SK-N-SH treated with all-trans-retinoic acid at 6 μM for 48 hours (cell line): Measurements from ENCODE around the gene GREM2.
A peak's percentile ranks its signal among the peaks of the same experiment; 100 is the strongest.

ENCODE experiments used
- ATAC-seq: fragments of 200-7000 bp; cut with Tn5 transposase; 3 replicates; pipeline ENCODE4 v1.9.1; 2020; ENCODE audit warnings: mild to moderate bottlenecking, moderate library complexity
- ARNTL ChIP-seq: fragments of 450-650 bp; formaldehyde crosslinking; IDR thresholded peaks from 2 replicates; pipeline ENCODE4 v1.5.0; 2020; ENCODE audit warnings: low read depth, mild to moderate bottlenecking, moderate library complexity, borderline replicate concordance
- BACH2 ChIP-seq: fragments of 250-450 bp; sonication (Bioruptor Pico); IDR thresholded peaks from 2 replicates; pipeline ENCODE4 v1.9.0; 2021; ENCODE audit warnings: mild to moderate bottlenecking, borderline replicate concordance
- CSDC2 ChIP-seq: fragments of 250-450 bp; sonication (Bioruptor Pico); IDR thresholded peaks from 2 replicates; pipeline ENCODE4 v1.5.0; 2020; ENCODE audit warnings: mild to moderate bottlenecking, moderate library complexity
- ESRRG ChIP-seq: fragments of 250-450 bp; sonication (Bioruptor Pico); IDR thresholded peaks from 2 replicates; pipeline ENCODE4 v1.6.1; 2021; ENCODE audit warnings: mild to moderate bottlenecking
- ISL1 ChIP-seq: fragments of 250-450 bp; sonication (Bioruptor Pico); IDR thresholded peaks from 2 replicates; pipeline ENCODE4 v2.1.2; 2022; ENCODE audit warnings: mild to moderate bottlenecking, moderate library complexity
- PPARA ChIP-seq: fragments of 250-450 bp; sonication (Bioruptor Pico); IDR thresholded peaks from 2 replicates; pipeline ENCODE4 v1.5.0; 2020; ENCODE audit warnings: mild to moderate bottlenecking, borderline replicate concordance
- RARB ChIP-seq: fragments of 250-450 bp; sonication (Bioruptor Pico); IDR thresholded peaks from 2 replicates; pipeline ENCODE4 v1.8.0; 2021; ENCODE audit warnings: mild to moderate bottlenecking, moderate library complexity
- TCF4 ChIP-seq: fragments of 250-450 bp; sonication (Bioruptor Pico); IDR thresholded peaks from 2 replicates; pipeline ENCODE4 v1.8.0; 2021; ENCODE audit warnings: mild to moderate bottlenecking, moderate library complexity, borderline replicate concordance
- TOX ChIP-seq: fragments of 250-450 bp; sonication (Bioruptor Pico); IDR thresholded peaks from 2 replicates; pipeline ENCODE4 v1.8.0; 2021; ENCODE audit warnings: mild to moderate bottlenecking, moderate library complexity, borderline replicate concordance
- ZC3H10 ChIP-seq: fragments of 250-450 bp; sonication (Bioruptor Pico); IDR thresholded peaks from 2 replicates; pipeline ENCODE4 v1.5.1; 2021; ENCODE audit warnings: mild to moderate bottlenecking, moderate library complexity
- ZFP3 ChIP-seq: fragments of 250-450 bp; sonication (Bioruptor Pico); IDR thresholded peaks from 2 replicates; pipeline ENCODE4 v1.5.0; 2020; ENCODE audit warnings: mild to moderate bottlenecking, moderate library complexity
- ZFP30 ChIP-seq: fragments of 450-650 bp; formaldehyde crosslinking; IDR thresholded peaks from 2 replicates; pipeline ENCODE4 v1.5.0; 2022; ENCODE audit warnings: mild to moderate bottlenecking, moderate library complexity
- ZNF565 ChIP-seq: fragments of 450-650 bp; formaldehyde crosslinking; conservative IDR thresholded peaks from 2 replicates; pipeline ENCODE4 v1.5.0; 2020; ENCODE audit warnings: low read depth, mild to moderate bottlenecking, moderate library complexity
- ZNF8 ChIP-seq: fragments of 450-650 bp; formaldehyde crosslinking; IDR thresholded peaks from 2 replicates; pipeline ENCODE4 v1.5.0; 2020; ENCODE audit warnings: mild to moderate bottlenecking, moderate library complexity
- TF ChIP-seq, protein P1 (sequence below): fragments of 250-450 bp; sonication (Bioruptor Pico); IDR thresholded peaks from 2 replicates; pipeline ENCODE4 v1.5.0; 2020; ENCODE audit warnings: mild to moderate bottlenecking, moderate library complexity
- TF ChIP-seq, protein P2 (sequence below): fragments of 250-450 bp; sonication (Bioruptor Pico); IDR thresholded peaks from 2 replicates; pipeline ENCODE4 v1.5.1; 2020; ENCODE audit warnings: low read depth, mild to moderate bottlenecking, moderate library complexity
- TF ChIP-seq, protein P3 (sequence below): fragments of 250-450 bp; sonication (Bioruptor Pico); IDR thresholded peaks from 2 replicates; pipeline ENCODE4 v1.8.0; 2021; ENCODE audit warnings: low read depth, mild to moderate bottlenecking, moderate library complexity, borderline replicate concordance
- TF ChIP-seq, protein P4 (sequence below): fragments of 250-450 bp; sonication (Bioruptor Pico); IDR thresholded peaks from 2 replicates; pipeline ENCODE4 v1.8.0; 2020; ENCODE audit warnings: mild to moderate bottlenecking, moderate library complexity, borderline replicate concordance

GREM2 gene

DNA sequence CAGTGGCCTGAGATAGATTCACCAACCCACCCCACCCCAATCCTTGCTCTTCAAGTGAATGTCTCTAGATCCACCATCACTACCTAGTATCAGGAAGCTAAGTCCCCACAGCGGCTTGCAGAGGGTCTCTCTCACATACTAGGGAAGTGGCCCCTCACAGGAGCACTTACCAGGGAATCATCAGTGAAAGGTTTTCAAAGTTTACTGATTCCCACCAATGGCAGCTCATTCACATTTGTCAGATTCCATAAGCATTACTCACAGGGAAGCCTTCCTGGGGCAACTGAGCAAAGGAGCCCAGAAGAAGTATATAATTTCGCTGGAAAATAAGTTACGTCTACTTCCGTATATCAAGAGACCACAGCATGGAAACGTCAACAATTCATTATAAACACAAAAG, 120.8 kb downstream of the GREM2 start:
- ATAC-seq: peak; percentile 19
- no peak for TF ChIP-seq RARB (CRISPR knock-in tag)
- TF ChIP-seq, protein P1, sequence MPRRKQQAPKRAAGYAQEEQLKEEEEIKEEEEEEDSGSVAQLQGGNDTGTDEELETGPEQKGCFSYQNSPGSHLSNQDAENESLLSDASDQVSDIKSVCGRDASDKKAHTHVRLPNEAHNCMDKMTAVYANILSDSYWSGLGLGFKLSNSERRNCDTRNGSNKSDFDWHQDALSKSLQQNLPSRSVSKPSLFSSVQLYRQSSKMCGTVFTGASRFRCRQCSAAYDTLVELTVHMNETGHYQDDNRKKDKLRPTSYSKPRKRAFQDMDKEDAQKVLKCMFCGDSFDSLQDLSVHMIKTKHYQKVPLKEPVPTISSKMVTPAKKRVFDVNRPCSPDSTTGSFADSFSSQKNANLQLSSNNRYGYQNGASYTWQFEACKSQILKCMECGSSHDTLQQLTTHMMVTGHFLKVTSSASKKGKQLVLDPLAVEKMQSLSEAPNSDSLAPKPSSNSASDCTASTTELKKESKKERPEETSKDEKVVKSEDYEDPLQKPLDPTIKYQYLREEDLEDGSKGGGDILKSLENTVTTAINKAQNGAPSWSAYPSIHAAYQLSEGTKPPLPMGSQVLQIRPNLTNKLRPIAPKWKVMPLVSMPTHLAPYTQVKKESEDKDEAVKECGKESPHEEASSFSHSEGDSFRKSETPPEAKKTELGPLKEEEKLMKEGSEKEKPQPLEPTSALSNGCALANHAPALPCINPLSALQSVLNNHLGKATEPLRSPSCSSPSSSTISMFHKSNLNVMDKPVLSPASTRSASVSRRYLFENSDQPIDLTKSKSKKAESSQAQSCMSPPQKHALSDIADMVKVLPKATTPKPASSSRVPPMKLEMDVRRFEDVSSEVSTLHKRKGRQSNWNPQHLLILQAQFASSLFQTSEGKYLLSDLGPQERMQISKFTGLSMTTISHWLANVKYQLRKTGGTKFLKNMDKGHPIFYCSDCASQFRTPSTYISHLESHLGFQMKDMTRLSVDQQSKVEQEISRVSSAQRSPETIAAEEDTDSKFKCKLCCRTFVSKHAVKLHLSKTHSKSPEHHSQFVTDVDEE (CRISPR knock-in tag): no peak
- TF ChIP-seq TOX (CRISPR knock-in tag): no peak
- no peak for TF ChIP-seq ZNF8
- no peak for TF ChIP-seq ARNTL
- no peak for TF ChIP-seq ZFP3
- TF ChIP-seq, protein P2, sequence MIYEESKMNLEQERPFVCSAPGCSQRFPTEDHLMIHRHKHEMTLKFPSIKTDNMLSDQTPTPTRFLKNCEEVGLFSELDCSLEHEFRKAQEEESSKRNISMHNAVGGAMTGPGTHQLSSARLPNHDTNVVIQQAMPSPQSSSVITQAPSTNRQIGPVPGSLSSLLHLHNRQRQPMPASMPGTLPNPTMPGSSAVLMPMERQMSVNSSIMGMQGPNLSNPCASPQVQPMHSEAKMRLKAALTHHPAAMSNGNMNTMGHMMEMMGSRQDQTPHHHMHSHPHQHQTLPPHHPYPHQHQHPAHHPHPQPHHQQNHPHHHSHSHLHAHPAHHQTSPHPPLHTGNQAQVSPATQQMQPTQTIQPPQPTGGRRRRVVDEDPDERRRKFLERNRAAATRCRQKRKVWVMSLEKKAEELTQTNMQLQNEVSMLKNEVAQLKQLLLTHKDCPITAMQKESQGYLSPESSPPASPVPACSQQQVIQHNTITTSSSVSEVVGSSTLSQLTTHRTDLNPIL (CRISPR knock-in tag): no peak
- TF ChIP-seq ISL1: no peak

DNA sequence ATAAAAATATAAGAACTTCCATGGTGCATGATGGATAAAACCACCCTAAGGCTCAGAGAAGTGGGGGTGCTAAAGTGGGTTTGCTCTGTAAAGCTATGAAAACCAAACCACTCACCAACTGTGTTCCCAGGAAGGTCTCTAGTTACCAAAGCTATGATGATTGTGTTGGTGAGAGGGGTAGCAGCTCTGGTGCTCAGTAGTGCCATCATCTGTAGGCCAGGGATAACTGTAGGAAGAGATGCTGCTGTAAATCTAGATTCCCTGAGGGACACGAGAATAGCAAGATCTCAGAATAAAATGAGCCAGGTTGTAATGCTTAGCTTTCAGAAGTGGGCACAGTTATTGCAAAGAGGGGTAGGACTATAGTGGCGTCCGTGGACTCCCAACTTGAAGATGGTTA, 124.5 kb downstream of the GREM2 start:
- ATAC-seq: no peak; the same call in 2 of the 3 replicates
- TF ChIP-seq CSDC2 (CRISPR knock-in tag): no peak

DNA sequence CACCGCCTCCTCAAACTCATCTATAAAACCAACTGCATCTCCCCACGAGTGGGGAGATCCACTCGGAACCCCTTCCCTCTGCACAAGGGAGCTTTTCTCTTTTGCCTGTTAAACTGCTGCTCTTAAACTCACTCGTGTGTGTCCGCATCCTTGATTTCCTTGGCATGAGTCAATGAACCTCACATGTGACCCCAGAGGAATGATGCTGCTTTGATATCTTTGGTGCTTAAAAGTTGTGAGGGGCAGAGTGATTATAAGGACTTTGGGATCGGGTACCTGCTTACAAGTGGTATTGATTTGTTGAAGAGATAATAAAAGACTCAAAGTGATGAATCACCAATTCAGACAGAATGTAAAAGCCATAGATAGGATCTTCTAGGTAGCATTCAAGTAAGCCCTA, 125.3 kb downstream of the GREM2 start:
- no peak for ATAC-seq
- TF ChIP-seq, protein P3, sequence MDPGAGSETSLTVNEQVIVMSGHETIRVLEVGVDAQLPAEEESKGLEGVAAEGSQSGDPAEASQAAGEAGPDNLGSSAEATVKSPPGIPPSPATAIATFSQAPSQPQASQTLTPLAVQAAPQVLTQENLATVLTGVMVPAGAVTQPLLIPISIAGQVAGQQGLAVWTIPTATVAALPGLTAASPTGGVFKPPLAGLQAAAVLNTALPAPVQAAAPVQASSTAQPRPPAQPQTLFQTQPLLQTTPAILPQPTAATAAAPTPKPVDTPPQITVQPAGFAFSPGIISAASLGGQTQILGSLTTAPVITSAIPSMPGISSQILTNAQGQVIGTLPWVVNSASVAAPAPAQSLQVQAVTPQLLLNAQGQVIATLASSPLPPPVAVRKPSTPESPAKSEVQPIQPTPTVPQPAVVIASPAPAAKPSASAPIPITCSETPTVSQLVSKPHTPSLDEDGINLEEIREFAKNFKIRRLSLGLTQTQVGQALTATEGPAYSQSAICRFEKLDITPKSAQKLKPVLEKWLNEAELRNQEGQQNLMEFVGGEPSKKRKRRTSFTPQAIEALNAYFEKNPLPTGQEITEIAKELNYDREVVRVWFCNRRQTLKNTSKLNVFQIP (CRISPR knock-in tag): no peak
- TF ChIP-seq TCF4 (CRISPR knock-in tag) (no peak), ZC3H10 (CRISPR knock-in tag) (no peak), BACH2 (CRISPR knock-in tag) (no peak)
- TF ChIP-seq, protein P1 (CRISPR knock-in tag): no peak

DNA sequence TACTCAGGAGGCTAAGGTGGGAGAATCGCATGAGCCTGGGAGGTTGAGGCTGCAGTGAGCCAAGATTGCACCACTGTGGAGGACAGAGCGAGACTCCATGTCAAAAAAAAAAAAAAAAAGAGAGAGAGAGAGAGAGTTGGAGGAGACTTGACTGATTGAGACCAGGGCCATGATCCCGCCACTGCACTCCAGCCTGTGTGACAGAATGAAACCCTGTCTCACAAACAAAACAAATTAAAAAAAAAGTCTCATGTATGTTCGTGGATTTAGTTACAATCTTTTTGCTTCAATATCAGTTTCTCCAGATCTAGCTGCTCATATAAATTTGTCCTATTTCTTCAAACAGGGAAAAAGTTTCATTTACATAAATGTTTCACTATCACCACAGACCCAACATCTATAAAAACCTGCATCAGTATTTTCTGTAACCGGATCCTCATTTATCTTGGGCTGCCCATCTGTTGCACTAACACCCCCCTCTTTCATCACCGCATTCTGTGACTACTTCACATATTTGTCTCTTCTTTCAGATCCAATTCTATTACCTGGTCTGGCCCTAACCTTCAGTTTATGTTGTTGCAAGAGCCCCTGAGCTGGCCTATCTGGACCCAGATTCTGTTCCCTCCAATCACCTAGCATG, 127.0 kb downstream of the GREM2 start:
- no peak for ATAC-seq
- TF ChIP-seq, protein P4, sequence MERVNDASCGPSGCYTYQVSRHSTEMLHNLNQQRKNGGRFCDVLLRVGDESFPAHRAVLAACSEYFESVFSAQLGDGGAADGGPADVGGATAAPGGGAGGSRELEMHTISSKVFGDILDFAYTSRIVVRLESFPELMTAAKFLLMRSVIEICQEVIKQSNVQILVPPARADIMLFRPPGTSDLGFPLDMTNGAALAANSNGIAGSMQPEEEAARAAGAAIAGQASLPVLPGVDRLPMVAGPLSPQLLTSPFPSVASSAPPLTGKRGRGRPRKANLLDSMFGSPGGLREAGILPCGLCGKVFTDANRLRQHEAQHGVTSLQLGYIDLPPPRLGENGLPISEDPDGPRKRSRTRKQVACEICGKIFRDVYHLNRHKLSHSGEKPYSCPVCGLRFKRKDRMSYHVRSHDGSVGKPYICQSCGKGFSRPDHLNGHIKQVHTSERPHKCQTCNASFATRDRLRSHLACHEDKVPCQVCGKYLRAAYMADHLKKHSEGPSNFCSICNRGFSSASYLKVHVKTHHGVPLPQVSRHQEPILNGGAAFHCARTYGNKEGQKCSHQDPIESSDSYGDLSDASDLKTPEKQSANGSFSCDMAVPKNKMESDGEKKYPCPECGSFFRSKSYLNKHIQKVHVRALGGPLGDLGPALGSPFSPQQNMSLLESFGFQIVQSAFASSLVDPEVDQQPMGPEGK (CRISPR knock-in tag): no peak
- TF ChIP-seq, protein P2 (CRISPR knock-in tag): no peak
- TF ChIP-seq ISL1 (no peak), ZNF565 (CRISPR knock-in tag) (no peak), ZFP3 (no peak), ZFP30 (no peak), PPARA (CRISPR knock-in tag) (no peak), CSDC2 (CRISPR knock-in tag) (no peak), ZC3H10 (CRISPR knock-in tag) (no peak), ZNF8 (no peak), ESRRG (CRISPR knock-in tag) (no peak), BACH2 (CRISPR knock-in tag) (no peak)
